ENCODE results near the gene HOXD3.

GRCh38 chr2:176175709-176176607 is 18.9 kb downstream of the HOXD3 start:
- TF ChIP-seq FOXJ3 (CRISPR knock-in tag; IDR thresholded peaks at IDR 0.05) (no peak), CTCF (IDR thresholded peaks at IDR 0.05) (no peak)
